ENCODE results near the gene AMPD2.

GRCh38 chr1:109668123-109668775, 48.6 kb downstream of the AMPD2 start:
- TF ChIP-seq, protein P1, sequence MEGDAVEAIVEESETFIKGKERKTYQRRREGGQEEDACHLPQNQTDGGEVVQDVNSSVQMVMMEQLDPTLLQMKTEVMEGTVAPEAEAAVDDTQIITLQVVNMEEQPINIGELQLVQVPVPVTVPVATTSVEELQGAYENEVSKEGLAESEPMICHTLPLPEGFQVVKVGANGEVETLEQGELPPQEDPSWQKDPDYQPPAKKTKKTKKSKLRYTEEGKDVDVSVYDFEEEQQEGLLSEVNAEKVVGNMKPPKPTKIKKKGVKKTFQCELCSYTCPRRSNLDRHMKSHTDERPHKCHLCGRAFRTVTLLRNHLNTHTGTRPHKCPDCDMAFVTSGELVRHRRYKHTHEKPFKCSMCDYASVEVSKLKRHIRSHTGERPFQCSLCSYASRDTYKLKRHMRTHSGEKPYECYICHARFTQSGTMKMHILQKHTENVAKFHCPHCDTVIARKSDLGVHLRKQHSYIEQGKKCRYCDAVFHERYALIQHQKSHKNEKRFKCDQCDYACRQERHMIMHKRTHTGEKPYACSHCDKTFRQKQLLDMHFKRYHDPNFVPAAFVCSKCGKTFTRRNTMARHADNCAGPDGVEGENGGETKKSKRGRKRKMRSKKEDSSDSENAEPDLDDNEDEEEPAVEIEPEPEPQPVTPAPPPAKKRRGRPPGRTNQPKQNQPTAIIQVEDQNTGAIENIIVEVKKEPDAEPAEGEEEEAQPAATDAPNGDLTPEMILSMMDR (IDR thresholded peaks at IDR 0.05; ENCODE audit: extremely low read depth in 1 of 2, insufficient read depth in 1 of 2, low read depth in 1 of 2, low read length in 2 of 2): no peak
- no peak for TF ChIP-seq POLR2A (IDR thresholded peaks at IDR 0.05; ENCODE audit: low read depth, low read length)
- TF ChIP-seq JUN (IDR thresholded peaks at IDR 0.05; ENCODE audit: borderline replicate concordance, insufficient read depth, insufficient read length, low read depth): no peak
- no peak for TF ChIP-seq MAX (IDR thresholded peaks at IDR 0.05; ENCODE audit: insufficient read depth, insufficient read length)
- TF ChIP-seq EZH2 (IDR thresholded peaks at IDR 0.05; ENCODE audit: borderline replicate concordance, low read depth, low read length, severe bottlenecking): no peak
- no peak for TF ChIP-seq POLR2AphosphoS5 (IDR thresholded peaks at IDR 0.05; ENCODE audit: insufficient read depth, low read depth, low read length)
- TF ChIP-seq MYC (IDR thresholded peaks at IDR 0.05; ENCODE audit: low read depth, low read length): no peak
- TF ChIP-seq FOS (IDR thresholded peaks at IDR 0.05; ENCODE audit: borderline replicate concordance, insufficient read depth, low read length): no peak
- no peak for TF ChIP-seq GATA2 (IDR thresholded peaks at IDR 0.05; ENCODE audit: insufficient read depth, insufficient read length, low read depth, low read length)
